GM19463 (cell line): ENCODE measurements around the gene DDIT4.
"Not testable (repeated sequence)": the region's sequence is repeated elsewhere in the genome, so short reads cannot be mapped to it uniquely, and the experiment has no call there.

ENCODE experiments used
- ATAC-seq: cut with Tn5 transposase; IDR thresholded peaks from one replicate; pipeline ENCODE4 v1.9.1; 2021; ENCODE audit warnings: mild to moderate bottlenecking, moderate library complexity; ENCODE audit not compliant: unreplicated experiment

Gene DDIT4

GRCh38 chr10:72265990-72266865 lies 7.5 kb upstream of the DDIT4 start:
- ATAC-seq = no peak

- no peak for ATAC-seq
These were observed 6.3 kb upstream of the DDIT4 start for GRCh38 chr10:72267381-72267780.

GRCh38 chr10:72267819-72268399 lies 5.8 kb upstream of the DDIT4 start:
- no peak for ATAC-seq

GRCh38 chr10:72268475-72269200 lies 5.1 kb upstream of the DDIT4 start:
- not testable (repeated sequence) for ATAC-seq

GRCh38 chr10:72270607-72271281 lies 3.0 kb upstream of the DDIT4 start:
- ATAC-seq = no peak

- no peak for ATAC-seq
These were observed 875 bp upstream of the DDIT4 start for GRCh38 chr10:72272689-72273409.

- no peak for ATAC-seq
These were observed 547 bp downstream of the DDIT4 start for GRCh38 chr10:72274213-72274729.

- no peak for ATAC-seq
These were observed 1.1 kb downstream of the DDIT4 start for GRCh38 chr10:72274730-72275350.

GRCh38 chr10:72275351-72276012 lies 1.8 kb downstream of the DDIT4 start:
- no peak for ATAC-seq

- no peak for ATAC-seq
These were observed 2.3 kb downstream of the DDIT4 start for GRCh38 chr10:72276013-72276387.

- no peak for ATAC-seq
These were observed 3.0 kb downstream of the DDIT4 start for GRCh38 chr10:72276421-72277339.

GRCh38 chr10:72277340-72277995 lies 3.7 kb downstream of the DDIT4 start:
- no peak for ATAC-seq

- no peak for ATAC-seq
These were observed 4.4 kb downstream of the DDIT4 start for GRCh38 chr10:72277996-72278667.

GRCh38 chr10:72278668-72279393 lies 5.1 kb downstream of the DDIT4 start:
- no peak for ATAC-seq

GRCh38 chr10:72279587-72279986 lies 5.9 kb downstream of the DDIT4 start:
- ATAC-seq = not testable (repeated sequence)

- no peak for ATAC-seq
These were observed 9.4 kb downstream of the DDIT4 start for GRCh38 chr10:72283131-72283530.
